T-helper 2 cell (primary cell): ENCODE results near the gene CDH13.
A peak's percentile ranks its signal among the peaks of the same experiment; 100 is the strongest.

ENCODE experiments used
- DNase-seq, 5 experiments: peaks; one replicate each; pipeline versions ENCODE4 v3.0.0 to v3.0.0-alpha.2; 2012 to 2022

CDH13 gene

DNA sequence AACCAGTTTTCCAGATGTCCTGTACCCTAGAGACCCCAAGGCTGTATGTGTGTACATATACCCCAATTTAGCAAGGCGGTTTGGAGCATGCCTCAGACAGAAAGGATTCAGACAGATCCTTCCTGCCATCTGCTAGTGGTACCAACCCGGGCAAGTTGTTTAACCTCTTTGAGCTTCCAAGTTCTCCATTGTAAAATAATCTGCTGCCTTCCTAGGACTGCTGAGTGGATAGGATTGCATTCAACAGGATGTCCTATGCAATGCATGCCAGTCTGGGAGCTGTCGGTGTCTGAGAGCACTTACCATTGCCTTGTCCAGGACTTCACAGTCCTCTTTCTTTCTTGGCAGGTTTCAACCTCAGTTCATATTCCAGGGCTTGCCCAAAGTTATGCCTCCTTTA is 1.9 kb downstream of the CDH13 start:
- no peak for DNase-seq

DNA sequence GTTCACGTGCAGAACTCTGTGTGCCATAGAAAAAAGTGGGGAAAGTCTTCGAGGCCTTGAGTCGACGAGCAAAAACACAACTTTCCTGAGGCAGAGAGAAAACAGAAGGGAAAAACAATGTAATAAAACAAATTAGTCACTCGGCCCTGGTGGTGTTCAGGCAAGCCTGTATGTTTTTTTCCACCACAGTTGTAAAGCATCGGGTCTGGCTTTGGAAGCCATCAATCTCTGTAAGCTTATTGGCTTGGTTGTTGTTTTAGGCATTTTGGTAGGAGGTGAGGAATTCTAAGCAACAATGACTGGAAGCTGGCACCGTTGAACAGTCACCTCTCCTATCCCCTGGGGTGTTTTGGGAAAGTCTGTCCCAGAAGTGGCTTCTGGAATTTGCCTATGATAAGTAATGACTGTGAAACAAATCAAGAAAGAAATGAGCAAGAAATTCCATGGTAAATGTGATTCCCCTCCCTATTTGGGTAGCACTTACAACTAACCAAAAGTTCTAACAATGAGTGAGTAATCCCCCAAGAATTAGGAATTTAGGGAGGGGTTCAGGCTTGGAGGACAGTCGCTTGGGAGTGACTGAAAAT is 2.8 kb downstream of the CDH13 start:
- DNase-seq: no peak

DNA sequence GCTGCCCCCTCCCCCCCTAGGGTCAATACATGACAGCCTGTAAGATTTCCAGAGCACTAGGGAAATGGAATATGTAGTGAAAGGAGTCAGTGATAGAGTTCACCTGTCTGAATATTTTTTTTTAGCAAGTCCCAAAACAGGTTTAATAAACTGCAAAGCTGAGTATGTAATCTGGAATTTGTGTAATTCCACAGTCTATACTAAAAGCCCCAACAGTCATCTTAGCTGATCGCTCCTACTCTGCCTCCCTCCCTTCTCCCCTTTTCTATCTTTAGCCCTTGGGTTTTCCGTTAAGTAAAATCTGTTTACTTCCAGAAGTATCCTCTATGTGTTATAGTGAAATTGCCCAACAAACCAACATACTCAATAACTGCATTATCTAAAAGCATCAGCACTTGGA is 3.5 kb downstream of the CDH13 start:
- no peak for DNase-seq

DNA sequence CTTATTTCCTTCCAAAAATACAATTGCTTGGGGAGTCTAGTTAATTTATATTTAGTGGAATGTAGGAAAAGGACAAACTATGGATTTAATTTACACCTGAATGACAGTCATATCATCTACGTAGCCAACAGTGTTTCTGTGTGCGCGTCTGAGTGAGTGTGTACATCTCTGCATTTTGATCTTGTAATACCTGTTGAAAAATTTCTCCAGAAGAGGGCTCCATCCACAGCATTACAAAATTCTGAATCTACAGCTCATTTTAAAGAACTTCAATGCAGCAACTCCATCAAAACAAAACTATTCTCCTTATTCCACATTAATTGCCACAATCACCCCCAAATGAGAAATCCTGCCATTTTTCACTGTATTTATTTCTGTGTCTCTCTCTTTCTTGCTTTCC is 3.9 kb downstream of the CDH13 start:
- DNase-seq: peak in 1 of 5 experiments; percentile 30

- DNase-seq: no peak
Observed at GRCh38 chr16:82631701-82632685, 5.2 kb downstream of the CDH13 start.

DNA sequence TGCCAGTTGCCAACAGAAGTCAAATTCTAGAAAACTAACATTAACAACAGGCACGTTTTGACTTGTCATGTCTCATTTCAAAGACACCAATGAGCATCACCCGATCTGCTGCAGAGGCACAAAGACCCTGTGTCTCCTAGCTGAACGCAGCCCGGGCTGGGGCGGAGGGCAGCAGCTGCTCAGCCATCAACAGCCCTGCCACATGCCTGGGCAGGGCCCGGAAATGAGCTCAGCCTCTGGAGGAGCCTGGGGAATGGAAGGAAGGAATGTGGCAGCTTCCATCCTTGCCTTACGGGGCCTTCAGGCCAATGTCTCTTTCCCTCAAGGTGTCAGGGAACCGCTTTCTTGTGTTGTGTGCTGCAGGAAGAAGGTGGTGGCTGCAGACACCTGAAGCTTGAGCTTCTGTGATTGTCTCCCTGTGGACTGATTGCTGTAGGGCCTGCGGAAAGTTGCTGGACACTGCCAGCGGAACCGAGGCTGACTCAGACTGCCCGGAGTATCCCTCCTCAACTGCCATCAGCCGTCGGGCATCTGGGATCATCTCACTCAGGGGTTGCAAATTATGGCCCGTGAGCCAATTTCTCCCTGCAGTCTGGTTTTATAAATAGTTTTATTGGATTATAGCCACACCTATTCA is 7.3 kb downstream of the CDH13 start:
- no peak for DNase-seq

DNA sequence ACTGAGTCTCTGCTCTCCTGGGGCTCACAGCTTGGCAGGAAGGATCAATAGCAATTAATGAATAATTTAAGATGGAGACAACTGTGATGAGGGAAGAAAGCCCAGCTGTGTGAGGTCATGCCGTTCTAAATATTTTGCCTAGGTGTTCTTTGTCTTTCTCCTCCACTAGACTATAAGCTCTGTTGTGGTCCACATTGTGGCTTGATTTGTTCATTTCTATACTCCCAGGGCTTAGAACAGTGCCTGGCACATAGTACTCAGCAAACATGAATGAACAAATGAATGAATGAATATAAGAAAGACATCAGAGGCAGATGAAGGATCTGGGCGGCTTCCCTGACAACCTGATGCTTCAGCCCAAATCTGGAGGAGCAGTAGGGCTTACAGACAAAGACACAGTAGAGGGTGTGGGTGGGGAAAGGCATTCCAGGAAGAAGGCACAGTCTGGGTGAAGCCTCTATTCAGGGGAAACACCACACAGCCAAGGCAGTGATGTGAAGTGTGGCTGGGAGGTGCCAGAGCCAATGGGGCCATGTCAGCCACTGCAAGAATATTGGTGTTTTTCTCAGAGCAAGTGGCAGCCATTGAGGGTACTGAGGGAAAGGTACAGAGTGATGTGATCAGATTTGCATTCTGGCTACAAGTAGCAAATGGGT is 8.3 kb downstream of the CDH13 start:
- DNase-seq: peak in 1 of 5 experiments; percentile 59

DNA sequence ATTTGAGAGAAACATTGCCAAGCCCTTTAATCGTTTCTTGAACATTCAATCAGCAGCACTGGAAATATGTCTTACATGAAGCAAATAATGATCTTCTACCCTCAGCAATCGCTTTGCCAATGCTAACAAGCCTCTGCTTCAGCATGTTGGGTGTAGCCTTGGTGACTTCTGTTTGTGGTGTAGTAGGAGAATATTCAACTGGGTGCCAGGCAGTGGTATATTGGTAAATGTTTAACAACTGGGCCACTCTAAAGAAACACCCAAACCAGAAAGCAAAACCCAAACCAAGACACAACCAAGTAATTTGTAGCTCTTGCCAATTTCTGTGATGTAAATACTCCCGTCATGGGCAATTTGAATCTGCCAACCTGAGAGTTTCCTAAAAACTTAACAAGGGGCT is 9.7 kb downstream of the CDH13 start:
- DNase-seq: no peak

- no peak for DNase-seq
Observed at GRCh38 chr16:82636958-82637357, 10.2 kb downstream of the CDH13 start.

DNA sequence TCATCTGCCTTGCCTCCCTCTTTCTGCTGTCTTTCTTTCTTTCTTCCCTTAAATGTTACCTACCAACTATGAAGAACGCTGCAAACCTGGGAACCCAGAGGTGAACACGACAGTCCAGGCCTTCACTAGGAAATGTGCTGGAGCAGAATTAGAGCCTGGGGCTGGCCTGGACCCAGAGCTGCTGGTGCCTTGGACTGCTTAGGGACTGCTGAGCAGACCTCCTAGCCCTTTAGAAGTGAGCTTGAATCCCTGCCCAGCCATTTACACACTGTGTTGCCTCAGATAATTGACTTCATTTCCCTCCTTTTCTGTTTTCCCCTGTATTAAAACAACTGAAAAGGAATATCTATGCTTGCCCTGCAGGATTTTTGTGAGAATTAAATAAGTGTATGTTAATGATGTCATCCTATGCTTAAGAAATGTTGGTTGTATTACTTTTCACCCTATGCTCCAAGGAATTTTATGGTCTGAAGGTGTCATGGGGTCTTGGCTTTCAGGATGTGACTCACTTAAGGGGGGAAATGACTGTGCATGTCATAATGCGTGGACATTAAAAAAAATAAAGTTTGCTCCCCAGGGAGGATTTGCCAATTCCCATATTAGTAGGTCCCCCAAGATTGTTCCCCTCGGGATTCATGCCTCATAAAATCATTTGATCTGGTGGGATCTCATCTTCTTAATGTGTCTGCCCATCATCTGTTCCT is 11.5 kb downstream of the CDH13 start:
- DNase-seq: no peak

- DNase-seq: no peak
Observed at GRCh38 chr16:82639263-82639662, 12.5 kb downstream of the CDH13 start.

DNA sequence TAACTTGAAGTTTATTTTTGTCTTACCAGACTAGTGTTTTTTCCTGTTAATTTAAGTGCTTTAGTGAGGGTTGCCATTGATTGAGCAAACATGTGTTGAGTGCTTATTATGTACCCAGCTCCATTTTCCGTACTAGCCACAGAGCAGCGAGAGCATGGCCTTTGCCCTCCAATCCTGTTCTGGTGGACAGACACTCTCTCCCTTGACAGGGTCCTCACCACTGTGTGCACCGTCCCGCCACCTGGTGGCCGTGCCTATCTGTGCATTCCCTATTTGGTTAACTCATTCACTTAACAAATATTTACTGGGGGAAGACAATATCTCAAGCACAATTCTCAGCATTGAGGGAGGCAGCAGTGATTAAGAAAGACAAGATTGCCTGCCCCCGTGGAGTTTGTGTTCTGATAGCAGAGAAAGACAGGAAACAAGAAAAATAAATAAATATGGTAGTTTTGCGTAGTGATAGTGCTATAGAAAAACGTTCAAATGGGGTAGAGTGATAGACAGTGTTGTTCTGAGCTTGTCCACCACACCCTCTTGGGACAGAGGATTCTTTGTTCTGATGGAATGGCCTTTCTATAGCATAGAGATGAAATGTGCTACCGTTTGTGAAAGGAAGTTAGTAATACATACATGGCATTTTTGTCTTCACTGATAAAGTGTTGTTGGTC is 13.0 kb downstream of the CDH13 start:
- peak in 3 of 5 experiments; percentile 40 to 67 (median 47) for DNase-seq

DNA sequence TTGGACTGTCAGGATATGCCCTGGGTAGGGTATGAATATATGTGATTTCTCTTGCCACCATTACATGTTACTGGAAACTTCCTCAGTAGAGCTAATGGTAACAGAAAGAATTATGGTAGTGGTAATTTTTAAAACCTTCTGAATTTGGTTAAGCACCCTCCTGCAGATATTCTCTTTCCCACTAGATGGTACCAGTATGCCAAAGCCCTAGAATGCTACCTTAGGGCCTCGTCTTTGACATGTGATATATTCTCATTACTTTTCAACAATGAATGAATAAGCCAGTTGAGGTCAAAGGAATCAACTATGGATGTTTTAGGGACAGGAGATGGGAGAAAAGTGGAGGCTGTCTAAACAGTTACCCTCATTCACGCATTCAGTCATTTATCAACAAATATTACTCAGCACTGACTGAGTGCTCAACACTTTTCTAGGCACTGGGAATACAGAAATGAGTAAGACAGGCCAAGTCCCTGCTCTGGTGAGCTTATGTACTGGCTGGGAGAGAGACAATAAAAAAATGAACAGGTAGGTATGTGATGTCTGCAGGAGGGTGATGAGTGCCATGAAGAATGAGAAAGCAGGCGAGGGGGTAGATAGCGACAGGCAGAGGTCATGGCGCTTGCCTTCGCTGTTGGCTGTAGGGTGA is 14.7 kb downstream of the CDH13 start:
- peak in 1 of 5 experiments; percentile 74 for DNase-seq

- no peak for DNase-seq
Observed at GRCh38 chr16:82643136-82643535, 16.4 kb downstream of the CDH13 start.

GRCh38 chr16:82643936-82644630 is 17.3 kb downstream of the CDH13 start:
- no peak for DNase-seq

DNA sequence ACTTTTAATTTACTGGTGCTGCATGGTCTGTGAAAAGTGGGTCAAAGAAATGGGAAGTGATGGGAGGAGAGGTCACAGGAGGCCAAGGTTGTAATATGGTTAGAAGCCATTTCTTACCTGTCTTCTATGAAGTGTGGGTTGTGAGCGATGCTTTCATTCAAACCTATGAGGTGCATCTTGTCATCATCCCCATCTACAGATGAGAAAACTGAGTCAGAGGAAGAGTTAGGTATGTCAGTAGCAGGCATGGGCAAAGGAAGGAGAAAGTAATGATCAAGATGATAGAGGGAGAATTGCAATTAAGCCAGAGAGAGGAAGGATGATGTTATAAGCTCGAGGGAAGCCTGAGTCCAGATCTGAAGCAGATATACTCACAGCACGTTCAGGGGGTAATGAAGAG is 19.7 kb downstream of the CDH13 start:
- peak in 1 of 5 experiments; percentile 20 for DNase-seq

DNA sequence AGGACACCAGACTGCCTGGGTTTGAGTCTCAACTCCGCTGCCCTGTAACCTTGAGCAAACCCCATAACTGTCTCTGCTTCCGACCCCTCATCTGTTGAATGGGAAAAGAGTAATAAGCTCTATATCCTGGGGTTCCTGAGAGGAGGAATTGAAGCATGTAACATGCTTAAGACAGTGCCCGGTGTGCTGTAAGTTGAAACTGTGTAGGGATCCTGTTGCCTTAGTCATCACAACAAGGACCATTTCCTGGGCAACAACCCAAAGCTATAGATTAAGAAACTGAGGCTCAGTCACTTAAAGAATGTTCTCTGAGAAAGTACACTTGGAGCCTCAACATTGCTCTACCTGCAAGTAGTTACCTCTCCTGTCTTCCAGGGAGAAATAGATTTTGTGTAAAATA is 23.0 kb downstream of the CDH13 start:
- no peak for DNase-seq

GRCh38 chr16:82650804-82651203 is 24.0 kb downstream of the CDH13 start:
- DNase-seq: peak in 2 of 5 experiments; percentile 16 to 48

- DNase-seq: peak in 2 of 5 experiments; percentile 17 to 88
Observed at GRCh38 chr16:82651921-82652601, 25.3 kb downstream of the CDH13 start.

- no peak for DNase-seq
Observed at GRCh38 chr16:82652826-82653225, 26.1 kb downstream of the CDH13 start.
